ENCODE data around the gene STRAP.
A peak's percentile ranks its signal among the peaks of the same experiment; 100 is the strongest.
"Not testable (repeated sequence)": the region's sequence is repeated elsewhere in the genome, so short reads cannot be mapped to it uniquely, and the experiment has no call there.

STRAP gene

DNA sequence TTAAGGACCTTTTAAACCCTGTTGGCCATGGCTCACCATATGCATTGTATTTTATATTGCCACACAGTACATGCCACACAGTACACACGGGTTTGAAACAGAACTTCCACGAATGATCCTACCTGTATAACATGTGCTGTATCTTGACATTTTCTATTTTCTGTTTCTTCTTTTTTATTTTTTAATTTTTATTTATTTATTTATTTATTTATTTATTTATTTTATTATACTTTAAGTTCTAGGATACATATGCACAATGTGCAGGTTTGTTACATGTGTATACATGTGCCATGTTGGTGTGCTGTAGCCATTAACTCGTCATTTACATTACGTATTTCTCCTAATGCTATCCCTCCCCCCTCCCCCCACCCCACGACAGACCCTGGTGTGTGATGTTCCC is 61.3 kb downstream of the STRAP start (continued):
- TF ChIP-seq, protein P1, sequence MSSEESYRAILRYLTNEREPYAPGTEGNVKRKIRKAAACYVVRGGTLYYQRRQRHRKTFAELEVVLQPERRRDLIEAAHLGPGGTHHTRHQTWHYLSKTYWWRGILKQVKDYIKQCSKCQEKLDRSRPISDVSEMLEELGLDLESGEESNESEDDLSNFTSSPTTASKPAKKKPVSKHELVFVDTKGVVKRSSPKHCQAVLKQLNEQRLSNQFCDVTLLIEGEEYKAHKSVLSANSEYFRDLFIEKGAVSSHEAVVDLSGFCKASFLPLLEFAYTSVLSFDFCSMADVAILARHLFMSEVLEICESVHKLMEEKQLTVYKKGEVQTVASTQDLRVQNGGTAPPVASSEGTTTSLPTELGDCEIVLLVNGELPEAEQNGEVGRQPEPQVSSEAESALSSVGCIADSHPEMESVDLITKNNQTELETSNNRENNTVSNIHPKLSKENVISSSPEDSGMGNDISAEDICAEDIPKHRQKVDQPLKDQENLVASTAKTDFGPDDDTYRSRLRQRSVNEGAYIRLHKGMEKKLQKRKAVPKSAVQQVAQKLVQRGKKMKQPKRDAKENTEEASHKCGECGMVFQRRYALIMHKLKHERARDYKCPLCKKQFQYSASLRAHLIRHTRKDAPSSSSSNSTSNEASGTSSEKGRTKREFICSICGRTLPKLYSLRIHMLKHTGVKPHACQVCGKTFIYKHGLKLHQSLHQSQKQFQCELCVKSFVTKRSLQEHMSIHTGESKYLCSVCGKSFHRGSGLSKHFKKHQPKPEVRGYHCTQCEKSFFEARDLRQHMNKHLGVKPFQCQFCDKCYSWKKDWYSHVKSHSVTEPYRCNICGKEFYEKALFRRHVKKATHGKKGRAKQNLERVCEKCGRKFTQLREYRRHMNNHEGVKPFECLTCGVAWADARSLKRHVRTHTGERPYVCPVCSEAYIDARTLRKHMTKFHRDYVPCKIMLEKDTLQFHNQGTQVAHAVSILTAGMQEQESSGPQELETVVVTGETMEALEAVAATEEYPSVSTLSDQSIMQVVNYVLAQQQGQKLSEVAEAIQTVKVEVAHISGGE (tag by site-specific recombination; conservative IDR thresholded peaks at IDR 0.05; ENCODE audit: low read depth), result peak; percentile 79
- TF ChIP-seq ZNF623 (tag by site-specific recombination; IDR thresholded peaks at IDR 0.05) (peak; percentile 52; the same call in 1 of the 2 replicates), ZNF654 (tag by site-specific recombination; IDR thresholded peaks at IDR 0.05; ENCODE audit: low read depth) (peak; percentile 24), ZNF664 (tag by site-specific recombination; IDR thresholded peaks at IDR 0.05) (0 out of 2 replicates have a peak, but pooled peaks have one; percentile 20), ZNF629 (tag by site-specific recombination; IDR thresholded peaks at IDR 0.05) (0 out of 2 replicates have a peak, but pooled peaks have one; percentile 33), ZNF555 (tag by site-specific recombination; conservative IDR thresholded peaks at IDR 0.05) (peak; percentile 74), ZXDB (tag by site-specific recombination; IDR thresholded peaks at IDR 0.05) (peak; percentile 61; the same call in 1 of the 2 replicates), ZBTB21 (tag by site-specific recombination; IDR thresholded peaks at IDR 0.05) (0 out of 2 replicates have a peak, but pooled peaks have one; percentile 15), ZNF140 (tag by site-specific recombination; IDR thresholded peaks at IDR 0.05) (peak; percentile 39; the same call in 1 of the 2 replicates), ZNF426 (tag by site-specific recombination; IDR thresholded peaks at IDR 0.05) (peak; percentile 78), ZNF394 (tag by site-specific recombination; IDR thresholded peaks at IDR 0.05; ENCODE audit: borderline replicate concordance) (peak; percentile 87; the same call in 1 of the 2 replicates)
- TF ChIP-seq, protein P2, sequence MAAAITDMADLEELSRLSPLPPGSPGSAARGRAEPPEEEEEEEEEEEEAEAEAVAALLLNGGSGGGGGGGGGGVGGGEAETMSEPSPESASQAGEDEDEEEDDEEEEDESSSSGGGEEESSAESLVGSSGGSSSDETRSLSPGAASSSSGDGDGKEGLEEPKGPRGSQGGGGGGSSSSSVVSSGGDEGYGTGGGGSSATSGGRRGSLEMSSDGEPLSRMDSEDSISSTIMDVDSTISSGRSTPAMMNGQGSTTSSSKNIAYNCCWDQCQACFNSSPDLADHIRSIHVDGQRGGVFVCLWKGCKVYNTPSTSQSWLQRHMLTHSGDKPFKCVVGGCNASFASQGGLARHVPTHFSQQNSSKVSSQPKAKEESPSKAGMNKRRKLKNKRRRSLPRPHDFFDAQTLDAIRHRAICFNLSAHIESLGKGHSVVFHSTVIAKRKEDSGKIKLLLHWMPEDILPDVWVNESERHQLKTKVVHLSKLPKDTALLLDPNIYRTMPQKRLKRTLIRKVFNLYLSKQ (tag by site-specific recombination; IDR thresholded peaks at IDR 0.05; ENCODE audit: borderline replicate concordance), result 0 out of 2 replicates have a peak, but pooled peaks have one; percentile 16

DNA sequence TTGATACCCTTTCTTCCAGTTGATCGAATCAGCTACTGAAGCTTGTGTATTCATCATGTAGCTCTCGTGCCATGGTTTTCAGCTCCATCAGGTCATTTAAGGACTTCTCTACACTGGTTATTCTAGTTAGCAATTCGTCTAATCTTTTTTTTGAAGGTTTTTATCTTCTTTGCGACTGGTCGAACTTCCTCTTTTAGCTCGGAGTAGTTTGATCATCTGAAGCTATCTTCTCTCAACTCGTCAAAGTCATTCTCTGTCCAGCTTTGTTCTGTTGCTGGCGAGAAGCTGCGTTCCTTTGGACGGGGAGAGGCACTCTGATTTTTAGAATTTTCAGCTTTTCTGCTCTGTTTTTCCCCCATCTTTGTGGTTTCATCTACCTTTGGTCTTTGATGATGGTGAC is 66.3 kb downstream of the STRAP start:
- H3K27ac ChIP-seq (ENCODE audit: extremely low read depth, low read depth, low read length); H3K36me3 ChIP-seq (ENCODE audit: control insufficient read depth in 2 of 2, insufficient read depth in 1 of 2, low read length in 2 of 2); H3K9me3 ChIP-seq (ENCODE audit: control insufficient read depth, insufficient read depth, low read depth, low read length); H3K4me3 ChIP-seq (ENCODE audit: low read depth, low read length); H3K4me1 ChIP-seq (ENCODE audit: control insufficient read depth, insufficient read depth, low read length); POLR2A ChIA-PET; CTCF ChIA-PET: not testable (repeated sequence)
